G401.6 (cell line): ENCODE measurements around the gene SHISAL2A.

Experiments used
- FAIRE-seq: peaks from 2 replicates; lab custom pipeline; 2012; peaks lifted over from hg19 to GRCh38; lab: Jason Lieb, UNC

Gene SHISAL2A

GRCh38 chr1:52659851-52660596, 27.1 kb downstream of the SHISAL2A start:
- no peak for FAIRE-seq

GRCh38 chr1:52660807-52661206, 27.8 kb downstream of the SHISAL2A start:
- no peak for FAIRE-seq

GRCh38 chr1:52662645-52663313, 29.8 kb downstream of the SHISAL2A start:
- no peak for FAIRE-seq

GRCh38 chr1:52663716-52664115, 30.7 kb downstream of the SHISAL2A start:
- FAIRE-seq, result no peak

GRCh38 chr1:52665006-52665941, 32.3 kb downstream of the SHISAL2A start:
- no peak for FAIRE-seq

- FAIRE-seq, result no peak
Measured at GRCh38 chr1:52667290-52667689, 34.3 kb downstream of the SHISAL2A start.

GRCh38 chr1:52667984-52668383, 35.0 kb downstream of the SHISAL2A start:
- no peak for FAIRE-seq

GRCh38 chr1:52668711-52669110, 35.7 kb downstream of the SHISAL2A start:
- FAIRE-seq, result no peak

- no peak for FAIRE-seq
Measured at GRCh38 chr1:52669696-52670095, 36.7 kb downstream of the SHISAL2A start.

GRCh38 chr1:52670604-52671003, 37.6 kb downstream of the SHISAL2A start:
- FAIRE-seq, result no peak

- no peak for FAIRE-seq
Measured at GRCh38 chr1:52672946-52673345, 40.0 kb downstream of the SHISAL2A start.

- no peak for FAIRE-seq
Measured at GRCh38 chr1:52673513-52673912, 40.5 kb downstream of the SHISAL2A start.

GRCh38 chr1:52674497-52675384, 41.8 kb downstream of the SHISAL2A start:
- no peak for FAIRE-seq

GRCh38 chr1:52676249-52676903, 43.4 kb downstream of the SHISAL2A start:
- FAIRE-seq, result no peak

- no peak for FAIRE-seq
Measured at GRCh38 chr1:52677076-52677806, 44.3 kb downstream of the SHISAL2A start.

- FAIRE-seq, result no peak
Measured at GRCh38 chr1:52679048-52679447, 46.1 kb downstream of the SHISAL2A start.

GRCh38 chr1:52679498-52679897, 46.5 kb downstream of the SHISAL2A start:
- FAIRE-seq, result no peak

GRCh38 chr1:52680353-52680752, 47.4 kb downstream of the SHISAL2A start:
- no peak for FAIRE-seq

GRCh38 chr1:52681136-52681535, 48.2 kb downstream of the SHISAL2A start:
- FAIRE-seq, result no peak

GRCh38 chr1:52683367-52683940, 50.5 kb downstream of the SHISAL2A start:
- no peak for FAIRE-seq
